Measurements from ENCODE around the gene XPNPEP1. TPM values are rescaled to one million over a fixed set of nuclear protein-coding genes. Genes with fewer than 3 reads are reported as not detected.

XPNPEP1 gene
- polyA plus RNA-seq, 1 of the 3 experiments (the other 2 are of a cell fraction) = 167 TPM

- no peak overlapping the region for H3K9ac ChIP-seq
- H2AFZ ChIP-seq (ENCODE audit: low read depth) = no peak overlapping the region
- no peak for DNase-seq
- no peaks in the 10 kb centered on the region for H4K20me1 ChIP-seq (ENCODE audit: insufficient read depth)
- peak overlapping the region; percentile 54 to 78 for H3K27ac ChIP-seq (ENCODE audit: low read depth in 2 of 2, low read length in 1 of 2)
- H3F3A ChIP-seq (replicated peaks; ENCODE audit: insufficient read depth) = peaks cover 10% of the 10 kb centered on the region
- H3K27me3 ChIP-seq (ENCODE audit: insufficient read depth) = no peaks in the 10 kb centered on the region
- WGBS (ENCODE audit: low lambda C conversion rate) = 94% methylated on average over 4 of the region's 4 CpGs
- ChIA-PET CTCF (interaction anchor here (7.6 kb wide), 1 partner anchor 9 kb away, joined by 61 read pairs; no protein-coding TSS in a partner anchor), POLR2A (no interaction called here)
- H3K4me2 ChIP-seq = no peak overlapping the region
- TF ChIP-seq PBX3 (IDR thresholded peaks at IDR 0.05) = no peak
- TF ChIP-seq CTCF (IDR thresholded peaks at IDR 0.05) = no peak
- TF ChIP-seq EP300 (IDR thresholded peaks at IDR 0.05; ENCODE audit: borderline replicate concordance in 1 of 2, low read depth in 1 of 2, low read length in 1 of 2) = no peak
- TF ChIP-seq FOXJ3 (CRISPR knock-in tag; IDR thresholded peaks at IDR 0.05) = no peak
- TF ChIP-seq TEAD4 (IDR thresholded peaks at IDR 0.05; ENCODE audit: borderline replicate concordance, insufficient read depth) = no peak
- TF ChIP-seq GATA2 (CRISPR knock-in tag; IDR thresholded peaks at IDR 0.05) = no peak
- TF ChIP-seq RCOR1 (IDR thresholded peaks at IDR 0.05; ENCODE audit: low read length) = no peak
- no peak for TF ChIP-seq FOSL2 (IDR thresholded peaks at IDR 0.05; ENCODE audit: borderline replicate concordance, low read depth)
- TF ChIP-seq EZH2phosphoT487 (IDR thresholded peaks at IDR 0.05; ENCODE audit: borderline replicate concordance, low read depth) = no peak
- no peak for TF ChIP-seq IRF3 (IDR thresholded peaks at IDR 0.05; ENCODE audit: low read depth, low read length)
- no peak for TF ChIP-seq JUND (IDR thresholded peaks at IDR 0.05)
- no peak for TF ChIP-seq RAD21 (IDR thresholded peaks at IDR 0.05; ENCODE audit: low read length)
- no peak for TF ChIP-seq MXI1 (IDR thresholded peaks at IDR 0.05; ENCODE audit: low read depth, low read length)
- TF ChIP-seq CHD2 (IDR thresholded peaks at IDR 0.05; ENCODE audit: low read length, partially characterized antibody) = no peak
- TF ChIP-seq TAF1 (IDR thresholded peaks at IDR 0.05; ENCODE audit: borderline replicate concordance, low read depth, low read length) = no peak
- H3K36me3 ChIP-seq (replicated peaks in 1 of 2; ENCODE audit: control insufficient read depth in 1 of 2, insufficient read depth in 2 of 2, low read length in 1 of 2) = peaks cover 15 to 19% of the 10 kb centered on the region in 2 experiments
- peaks cover 29% of the 10 kb centered on the region for H3K79me2 ChIP-seq (ENCODE audit: insufficient read depth)
- peaks cover 18 to 27% of the 10 kb centered on the region in 2 experiments; a peak in 3 of 4 replicates for H3K4me1 ChIP-seq (ENCODE audit: control insufficient read depth in 1 of 2, insufficient read depth in 2 of 2, low read depth in 1 of 2, low read length in 1 of 2)
- no peak overlapping the region for H3K4me3 ChIP-seq (ENCODE audit: low read depth in 2 of 2, low read length in 1 of 2)
- no peaks in the 10 kb centered on the region for H3K9me2 ChIP-seq
- H3K9me3 ChIP-seq = no peaks in the 10 kb centered on the region
These were observed 29.9 kb downstream of the XPNPEP1 start for GRCh38 chr10:109893386-109893785.

Measured in SK-N-SH (cell line).